Keratinocyte (primary cell): Measurements from ENCODE around the gene B4GALNT3. TPM values are rescaled to one million over a fixed set of nuclear protein-coding genes. Genes with fewer than 3 reads are reported as not detected.

Source experiments
- DNase-seq: peaks from one replicate; pipeline ENCODE4 v3.0.0-alpha.2; 2011; ENCODE audit warnings: low read depth, missing footprints, low spot score
- FAIRE-seq: peaks from 2 replicates; lab custom pipeline; 2011; peaks lifted over from hg19 to GRCh38; lab: Jason Lieb, UNC
- H2AFZ ChIP-seq: 2 replicates; pipeline ENCODE4 v1.6.0; 2012; ENCODE audit warnings: low read length, control low read depth, inconsistent platforms; ENCODE audit not compliant: control insufficient read depth
- H3K27ac ChIP-seq: 2 replicates; pipeline ENCODE4 v1.5.1; 2011; ENCODE audit warnings: low read length; ENCODE audit not compliant: control insufficient read depth, insufficient read depth
- H3K27me3 ChIP-seq: 3 replicates; pipeline ENCODE4 v1.6.0; 2011; ENCODE audit warnings: low read length; ENCODE audit not compliant: control insufficient read depth, insufficient read depth; ENCODE audit errors: extremely low read depth
- H3K36me3 ChIP-seq, 2 experiments: 2 replicates in 1 of 2; 3 replicates in 1 of 2; pipeline ENCODE4 v1.5.1; 2011; ENCODE audit warnings: low read length in 2 of 2, mild to moderate bottlenecking in 1 of 2; ENCODE audit not compliant: control insufficient read depth in 2 of 2, insufficient read depth in 2 of 2; ENCODE audit errors: extremely low read depth in 1 of 2
- H3K4me1 ChIP-seq: 3 replicates; pipeline ENCODE4 v1.5.1; 2011; ENCODE audit warnings: low read length; ENCODE audit not compliant: control insufficient read depth, insufficient read depth; ENCODE audit errors: extremely low read depth
- H3K4me2 ChIP-seq: 3 replicates; pipeline ENCODE4 v1.6.0; 2011; ENCODE audit warnings: low read depth, low read length; ENCODE audit not compliant: control insufficient read depth, insufficient read depth; ENCODE audit errors: extremely low read depth
- H3K4me3 ChIP-seq, 3 experiments: fragments of 200-600 bp in 1 of 3; sonication (generic) in 1 of 3; 2 replicates in 2 of 3; 3 replicates in 1 of 3; pipeline ENCODE4 v1.5.1; 2011 to 2016; ENCODE audit warnings: low read length in 3 of 3, mild to moderate bottlenecking in 3 of 3, control low read depth in 2 of 3, inconsistent platforms in 1 of 3, low read depth in 1 of 3, mixed read lengths in 1 of 3, mixed run types in 1 of 3, moderate library complexity in 1 of 3; ENCODE audit not compliant: control insufficient read depth in 2 of 3, insufficient read depth in 2 of 3; ENCODE audit errors: extremely low read depth in 1 of 3
- H3K79me2 ChIP-seq: 2 replicates; pipeline ENCODE4 v1.6.0; 2012; ENCODE audit warnings: low read length; ENCODE audit not compliant: control insufficient read depth, insufficient read depth
- H3K9ac ChIP-seq: 3 replicates; pipeline ENCODE4 v1.6.0; 2011; ENCODE audit warnings: low read length; ENCODE audit not compliant: control insufficient read depth, insufficient read depth; ENCODE audit errors: extremely low read depth
- H3K9me1 ChIP-seq: 3 replicates; pipeline ENCODE4 v1.6.0; 2011; ENCODE audit warnings: low read length; ENCODE audit not compliant: control insufficient read depth, insufficient read depth; ENCODE audit errors: extremely low read depth
- H3K9me3 ChIP-seq: 2 replicates; pipeline ENCODE4 v1.5.1; 2012; ENCODE audit warnings: low read depth, low read length; ENCODE audit not compliant: control insufficient read depth
- H4K20me1 ChIP-seq: 3 replicates; pipeline ENCODE4 v1.6.0; 2011; ENCODE audit warnings: low read length; ENCODE audit not compliant: control insufficient read depth, insufficient read depth; ENCODE audit errors: extremely low read depth
- EZH2 ChIP-seq: IDR thresholded peaks from one replicate; pipeline ENCODE4 v1.6.1; 2012; ENCODE audit warnings: inconsistent platforms, mild to moderate bottlenecking, low read length, moderate library complexity
- dilution Hi-C: fragments of 300-500 bp; cut with MboI; formaldehyde crosslinking; loops from one replicate; pipeline ENCODE4 v1.7.0; 2020; ENCODE audit warnings: low sequenced_read_pairs; ENCODE audit not compliant: extremely low pct_ligation_motif_present
- polyA plus RNA-seq, 5 experiments: library from polyadenylated mRNA; depleted of rRNA in 3 of 5; stranded (reverse) in 3 of 5; stranded (forward) in 1 of 5; unstranded in 1 of 5; fragments of >200 nt; gene quantifications; 1 replicate in 1 of 5; 2 replicates in 3 of 5; 3 replicates in 1 of 5; pipeline versions ENCODE4 v1.2.1 to v1.2.3, GENCODE V29; 2011 to 2012; ENCODE audit warnings: missing spikeins in 2 of 5, low read depth in 1 of 5, low replicate concordance in 1 of 5
- TF ChIP-seq, protein P1 (sequence below), 3 experiments: IDR thresholded peaks in 1 of 3; conservative IDR thresholded peaks in 1 of 3; optimal IDR thresholded peaks in 1 of 3; 2 replicates in 2 of 3; 3 replicates in 1 of 3; pipeline versions ENCODE3 to v1.5.1; 2011; ENCODE audit warnings: low read length in 3 of 3, mild to moderate bottlenecking in 3 of 3, moderate library complexity in 2 of 3, control low read depth in 1 of 3, inconsistent platforms in 1 of 3; ENCODE audit not compliant: insufficient read depth in 2 of 3; ENCODE audit errors: extremely low read depth in 1 of 3

Gene B4GALNT3
- polyA plus RNA-seq, 1 donor (not counting 4 experiments of a cell fraction or from before 2014, with no cell fraction given), result 7.5 TPM

DNA sequence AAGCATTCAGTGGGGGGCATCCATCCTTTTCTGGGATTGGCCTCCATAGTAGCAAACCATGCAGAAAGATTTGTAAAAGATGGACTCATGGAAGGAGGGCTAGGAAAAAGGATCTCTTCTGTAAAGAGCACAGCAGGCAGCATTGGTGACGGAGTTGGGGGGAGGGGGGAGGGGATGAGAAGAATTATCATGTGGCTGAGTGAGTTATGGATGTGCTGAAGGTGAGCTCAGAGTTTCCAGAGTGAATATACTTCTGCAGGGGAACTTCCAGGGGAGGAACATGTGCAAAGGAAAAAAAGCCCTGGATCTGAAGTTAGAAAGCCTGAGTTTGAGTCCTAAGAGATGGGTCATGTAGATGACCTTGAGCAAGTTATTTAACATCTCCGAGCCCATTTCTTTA lies 3.9 kb upstream of the B4GALNT3 start:
- Histone ChIP-seq H2AFZ (no peak overlapping the region), H3K9ac (no peak overlapping the region), H3K27me3 (no peaks in the 10 kb centered on the region), H3K4me2 (no peak overlapping the region), H3K79me2 (no peaks in the 10 kb centered on the region), H3K36me3 (no peaks in the 10 kb centered on the region), H3K27ac (no peak overlapping the region), H4K20me1 (no peaks in the 10 kb centered on the region), H3K4me3 (no peak overlapping the region), H3K9me3 (no peaks in the 10 kb centered on the region), H3K9me1 (no peaks in the 10 kb centered on the region), H3K4me1 (peaks cover 3% of the 10 kb centered on the region)
- DNase-seq (no peak), FAIRE-seq (no peak)
- TF ChIP-seq EZH2, result no peak
- dilution Hi-C loops, result no loop called here

DNA sequence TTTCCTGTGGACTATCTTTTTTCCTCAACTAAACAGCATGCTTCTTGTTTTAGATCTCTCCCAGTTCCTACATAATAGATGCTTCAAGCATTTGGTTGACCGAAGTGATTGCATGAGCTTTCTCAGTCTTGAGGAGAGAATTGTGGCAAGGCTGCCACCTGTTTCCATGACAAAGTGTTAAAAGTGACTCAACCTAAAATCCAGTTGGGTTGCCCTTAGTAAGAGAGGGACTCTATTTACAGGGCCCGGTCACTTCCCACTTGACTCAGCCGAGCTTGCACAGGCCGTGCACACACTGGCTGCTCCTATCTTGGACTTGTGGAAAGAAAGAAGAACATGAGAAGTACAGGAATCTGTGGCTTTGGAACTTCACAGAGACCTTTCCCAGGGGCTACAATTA lies 2.1 kb upstream of the B4GALNT3 start:
- Histone ChIP-seq H3K9ac (no peak overlapping the region), H4K20me1 (no peaks in the 10 kb centered on the region), H3K9me3 (no peaks in the 10 kb centered on the region), H3K27me3 (no peaks in the 10 kb centered on the region), H3K9me1 (no peaks in the 10 kb centered on the region), H3K79me2 (no peaks in the 10 kb centered on the region), H3K27ac (no peak overlapping the region), H3K4me3 (no peak overlapping the region), H3K36me3 (peaks cover 0 to 2% of the 10 kb centered on the region in 2 experiments), H2AFZ (no peak overlapping the region), H3K4me2 (no peak overlapping the region), H3K4me1 (peaks cover 7% of the 10 kb centered on the region)
- dilution Hi-C loops, result no loop called here
- TF ChIP-seq, protein P1, sequence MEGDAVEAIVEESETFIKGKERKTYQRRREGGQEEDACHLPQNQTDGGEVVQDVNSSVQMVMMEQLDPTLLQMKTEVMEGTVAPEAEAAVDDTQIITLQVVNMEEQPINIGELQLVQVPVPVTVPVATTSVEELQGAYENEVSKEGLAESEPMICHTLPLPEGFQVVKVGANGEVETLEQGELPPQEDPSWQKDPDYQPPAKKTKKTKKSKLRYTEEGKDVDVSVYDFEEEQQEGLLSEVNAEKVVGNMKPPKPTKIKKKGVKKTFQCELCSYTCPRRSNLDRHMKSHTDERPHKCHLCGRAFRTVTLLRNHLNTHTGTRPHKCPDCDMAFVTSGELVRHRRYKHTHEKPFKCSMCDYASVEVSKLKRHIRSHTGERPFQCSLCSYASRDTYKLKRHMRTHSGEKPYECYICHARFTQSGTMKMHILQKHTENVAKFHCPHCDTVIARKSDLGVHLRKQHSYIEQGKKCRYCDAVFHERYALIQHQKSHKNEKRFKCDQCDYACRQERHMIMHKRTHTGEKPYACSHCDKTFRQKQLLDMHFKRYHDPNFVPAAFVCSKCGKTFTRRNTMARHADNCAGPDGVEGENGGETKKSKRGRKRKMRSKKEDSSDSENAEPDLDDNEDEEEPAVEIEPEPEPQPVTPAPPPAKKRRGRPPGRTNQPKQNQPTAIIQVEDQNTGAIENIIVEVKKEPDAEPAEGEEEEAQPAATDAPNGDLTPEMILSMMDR (optimal IDR thresholded peaks at IDR 0.05 in 1 of 3, IDR thresholded peaks at IDR 0.05 in 1 of 3, conservative IDR thresholded peaks at IDR 0.05 in 1 of 3; ENCODE audit: extremely low read depth in 1 of 3, insufficient read depth in 2 of 3, low read length in 3 of 3), result no peak
- no peak for TF ChIP-seq EZH2
- FAIRE-seq (no peak), DNase-seq (no peak)

DNA sequence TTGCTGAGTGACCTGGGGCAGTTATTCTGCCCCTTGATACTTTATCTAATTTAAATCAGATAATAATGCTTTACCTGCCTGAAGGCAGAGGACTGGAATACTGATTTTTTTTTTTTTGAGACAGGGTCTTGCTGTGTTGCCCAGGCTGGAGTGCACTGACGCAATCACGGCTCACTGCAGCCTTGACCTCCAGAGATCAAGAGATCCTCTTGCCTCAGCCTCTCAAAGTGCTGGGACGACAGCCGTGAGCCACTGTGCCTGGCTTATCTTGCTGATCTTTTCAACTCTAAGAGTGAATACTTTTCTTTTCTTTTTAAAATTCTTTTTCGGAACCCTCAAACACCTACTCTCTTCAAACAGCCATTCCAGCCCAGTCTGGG lies 699 bp upstream of the B4GALNT3 start:
- Histone ChIP-seq H3K79me2 (no peaks in the 10 kb centered on the region), H2AFZ (peak overlapping the region; percentile 95), H3K36me3 (peaks cover 0 to 2% of the 10 kb centered on the region in 2 experiments), H3K4me3 (peak overlapping the region; percentile 62 to 73 (median 71)), H3K27me3 (no peaks in the 10 kb centered on the region), H3K27ac (no peak overlapping the region), H3K9ac (peak overlapping the region; percentile 69), H3K4me2 (peak overlapping the region; percentile 89), H3K4me1 (peaks cover 9% of the 10 kb centered on the region), H3K9me1 (no peaks in the 10 kb centered on the region), H4K20me1 (no peaks in the 10 kb centered on the region), H3K9me3 (no peaks in the 10 kb centered on the region)
- TF ChIP-seq EZH2, result no peak
- TF ChIP-seq, protein P1 (optimal IDR thresholded peaks at IDR 0.05 in 1 of 3, IDR thresholded peaks at IDR 0.05 in 1 of 3, conservative IDR thresholded peaks at IDR 0.05 in 1 of 3; ENCODE audit: extremely low read depth in 1 of 3, insufficient read depth in 2 of 3, low read length in 3 of 3), result no peak
- no peak for DNase-seq
- FAIRE-seq, result no peak
- dilution Hi-C loops, result no loop called here
